WTC11 (cell line): Measurements from ENCODE around the gene ROBO1. TPM values are rescaled to one million over a fixed set of nuclear protein-coding genes. Genes with fewer than 3 reads are reported as not detected.

Source experiments
- ATAC-seq: fragments of 200-7000 bp; cut with Tn5 transposase; 2 replicates; pipeline ENCODE4 v1.10.0; 2021; ENCODE audit warnings: mild to moderate bottlenecking, moderate library complexity
- CTCF ChIA-PET: fragments of 300-600 bp; sonication (Branson Sonifier 250); formaldehyde crosslinking; loops from one replicate; lab custom pipeline; 2021; ENCODE audit warnings: antibody characterized with exemption; lab: Charles Lee
- POLR2A ChIA-PET: fragments of 350-600 bp; sonication (Branson Sonifier 250); formaldehyde crosslinking; loops from one replicate; lab custom pipeline; 2021; ENCODE audit warnings: antibody characterized with exemption; lab: Charles Lee
- DNase-seq: peaks from one replicate; pipeline ENCODE4 v3.0.0; 2021; ENCODE audit warnings: low spot score
- H3K27ac Mint-ChIP-seq: 2 replicates; pipeline ENCODE4 v1.8.0; 2021; ENCODE audit warnings: mixed read lengths
- H3K27me3 Mint-ChIP-seq: 2 replicates; pipeline ENCODE4 v1.8.0; 2021; ENCODE audit warnings: low read depth, mild to moderate bottlenecking, moderate library complexity, mixed read lengths
- H3K36me3 Mint-ChIP-seq: 2 replicates; pipeline ENCODE4 v1.8.0; 2021; ENCODE audit warnings: mixed read lengths
- H3K4me1 Mint-ChIP-seq: 2 replicates; pipeline ENCODE4 v1.8.0; 2022; ENCODE audit warnings: mixed read lengths
- H3K4me3 Mint-ChIP-seq: 2 replicates; pipeline ENCODE4 v1.8.0; 2021; ENCODE audit warnings: mild to moderate bottlenecking, moderate library complexity, mixed read lengths
- H3K9me3 Mint-ChIP-seq: 2 replicates; pipeline ENCODE4 v1.8.0; 2021; ENCODE audit warnings: mixed read lengths
- ATF1 ChIP-seq: sonication (generic); formaldehyde crosslinking; IDR thresholded peaks from 2 replicates; pipeline ENCODE4 v1.8.1; 2023; ENCODE audit warnings: mild to moderate bottlenecking, moderate library complexity, missing genetic modification reagents
- CREB1 ChIP-seq: sonication (generic); formaldehyde crosslinking; IDR thresholded peaks from 2 replicates; pipeline ENCODE4 v1.8.0; 2023; ENCODE audit warnings: mild to moderate bottlenecking, missing genetic modification reagents
- CTCF ChIP-seq: fragments of 200-600 bp; IDR thresholded peaks from 2 replicates; pipeline ENCODE4 v1.8.0; 2022; ENCODE audit warnings: antibody characterized with exemption
- E2F4 ChIP-seq: sonication (generic); formaldehyde crosslinking; IDR thresholded peaks from 2 replicates; pipeline ENCODE4 v1.8.1; 2022; ENCODE audit warnings: low read depth, mild to moderate bottlenecking, moderate library complexity, missing genetic modification reagents, borderline replicate concordance
- FOXJ3 ChIP-seq: sonication (generic); formaldehyde crosslinking; IDR thresholded peaks from 2 replicates; pipeline ENCODE4 v1.9.0; 2021; ENCODE audit warnings: missing genetic modification reagents, mild to moderate bottlenecking, borderline replicate concordance
- GABPB1 ChIP-seq: sonication (generic); formaldehyde crosslinking; IDR thresholded peaks from 2 replicates; pipeline ENCODE4 v1.8.1; 2023; ENCODE audit warnings: mild to moderate bottlenecking, missing genetic modification reagents
- HMGA2 ChIP-seq: fragments of 250-450 bp; sonication (Bioruptor Pico); IDR thresholded peaks from 2 replicates; pipeline ENCODE4 v1.4.0; 2021; ENCODE audit warnings: mild to moderate bottlenecking, moderate library complexity
- NFATC4 ChIP-seq: fragments of 250-450 bp; sonication (Bioruptor Pico); IDR thresholded peaks from 2 replicates; pipeline ENCODE4 v1.9.0; 2021; ENCODE audit warnings: mild to moderate bottlenecking
- PRDM15 ChIP-seq: sonication (generic); formaldehyde crosslinking; IDR thresholded peaks from 2 replicates; pipeline ENCODE4 v1.8.0; 2022; ENCODE audit warnings: missing genetic modification reagents
- SOX15 ChIP-seq: fragments of 250-450 bp; sonication (Bioruptor Pico); IDR thresholded peaks from 2 replicates; pipeline ENCODE4 v1.9.0; 2021; ENCODE audit warnings: mild to moderate bottlenecking
- STAT6 ChIP-seq: sonication (generic); formaldehyde crosslinking; conservative IDR thresholded peaks from 2 replicates; pipeline ENCODE4 v1.8.1; 2023; ENCODE audit warnings: mild to moderate bottlenecking, low read depth, missing genetic modification reagents, moderate library complexity
- ZNF281 ChIP-seq: sonication (generic); formaldehyde crosslinking; IDR thresholded peaks from 2 replicates; pipeline ENCODE4 v1.8.0; 2023; ENCODE audit warnings: mild to moderate bottlenecking, missing genetic modification reagents
- ZNF396 ChIP-seq: fragments of 250-450 bp; sonication (Bioruptor Pico); IDR thresholded peaks from 2 replicates; pipeline ENCODE4 v1.8.0; 2021; ENCODE audit warnings: mild to moderate bottlenecking, moderate library complexity, borderline replicate concordance
- total RNA-seq: library from RNA; stranded (reverse); gene quantifications from 3 replicates; pipeline ENCODE4 v1.2.3, GENCODE V29; 2021

The ROBO1 gene
- total RNA-seq, 1 experiment from 2014 or later = 90.9 TPM

- no peak overlapping the region for H3K27ac Mint-ChIP-seq
Observed at GRCh38 chr3:78889348-78889747, 878.5 kb downstream of the ROBO1 start.

GRCh38 chr3:78888635-78889034 is 879.2 kb downstream of the ROBO1 start:
- ATAC-seq = no peak
- peaks cover 14% of the 10 kb centered on the region for H3K4me1 Mint-ChIP-seq
- POLR2A ChIA-PET = no interaction called here
- no peaks in the 10 kb centered on the region for H3K9me3 Mint-ChIP-seq
- no peaks in the 10 kb centered on the region for H3K27me3 Mint-ChIP-seq
- H3K27ac Mint-ChIP-seq = 0 out of 2 replicates have a peak overlapping the region, but pooled peaks have one; percentile 9
- no peak for TF ChIP-seq E2F4 (CRISPR knock-in tag)
- no peak for TF ChIP-seq ZNF396
- no peak for TF ChIP-seq FOXJ3 (CRISPR knock-in tag)
- no peak for TF ChIP-seq SOX15 (CRISPR knock-in tag)
- TF ChIP-seq NFATC4 (CRISPR knock-in tag) = no peak
- no peak for TF ChIP-seq STAT6 (CRISPR knock-in tag)
- TF ChIP-seq ZNF281 (CRISPR knock-in tag) = no peak
- no peak for TF ChIP-seq CTCF
- no peak for TF ChIP-seq HMGA2 (CRISPR knock-in tag)
- TF ChIP-seq ATF1 (CRISPR knock-in tag) = no peak
- H3K4me3 Mint-ChIP-seq = no peak overlapping the region
- CTCF ChIA-PET = no interaction called here
- DNase-seq = no peak
- H3K36me3 Mint-ChIP-seq = no peaks in the 10 kb centered on the region

More at GRCh38 chr3:78889348-78889747, 878.5 kb downstream of the ROBO1 start:
- Mint-ChIP-seq H3K4me1 (peaks cover 18% of the 10 kb centered on the region), H3K4me3 (no peak overlapping the region), H3K27me3 (no peaks in the 10 kb centered on the region)
- CTCF ChIA-PET = no interaction called here
- no peak for ATAC-seq
- DNase-seq = no peak
- POLR2A ChIA-PET = no interaction called here
- TF ChIP-seq CREB1 (CRISPR knock-in tag) (no peak), GABPB1 (CRISPR knock-in tag) (no peak), PRDM15 (CRISPR knock-in tag) (no peak)
- TF ChIP-seq, all 79 proteins: peak for 0
- no peaks in the 10 kb centered on the region for H3K36me3 Mint-ChIP-seq
- H3K9me3 Mint-ChIP-seq = no peaks in the 10 kb centered on the region
